Type B pancreatic cell (in vitro differentiated cells): ENCODE results near the gene TPM4. TPM values are rescaled to one million over a fixed set of nuclear protein-coding genes. Genes with fewer than 3 reads are reported as not detected.

Experiments
- DNase-seq: peaks from one replicate; pipeline ENCODE4 v3.0.0; 2021; ENCODE audit warnings: mixed read lengths; ENCODE audit not compliant: unreplicated experiment; ENCODE audit errors: extremely low spot score
- H3K27ac Mint-ChIP-seq: 2 replicates; pipeline ENCODE4 v1.8.0; 2021; ENCODE audit warnings: mild to moderate bottlenecking, mixed read lengths
- H3K27me3 Mint-ChIP-seq: 2 replicates; pipeline ENCODE4 v1.8.0; 2021; ENCODE audit warnings: mixed read lengths
- H3K36me3 Mint-ChIP-seq: 2 replicates; pipeline ENCODE4 v1.8.0; 2021; ENCODE audit warnings: mixed read lengths
- H3K4me1 Mint-ChIP-seq: one replicate; pipeline ENCODE4 v1.8.0; 2021; ENCODE audit warnings: mixed read lengths; ENCODE audit not compliant: unreplicated experiment
- H3K4me3 Mint-ChIP-seq: 2 replicates; pipeline ENCODE4 v1.8.0; 2021; ENCODE audit warnings: mild to moderate bottlenecking, mixed read lengths
- H3K9me3 Mint-ChIP-seq: 2 replicates; pipeline ENCODE4 v1.8.0; 2021; ENCODE audit warnings: mixed read lengths
- total RNA-seq: library from RNA; stranded (reverse); gene quantifications from 2 replicates; pipeline ENCODE4 v1.2.1, GENCODE V29; 2021; ENCODE audit warnings: low replicate concordance
- TF ChIP-seq, protein P1 (sequence below): fragments of 200-600 bp; sonication (generic); conservative IDR thresholded peaks from 2 replicates; pipeline ENCODE4 v1.5.0; 2021; ENCODE audit warnings: antibody characterized with exemption, mild to moderate bottlenecking

The TPM4 gene
- total RNA-seq, 1 donor from 2014 or later = 425 TPM

DNA sequence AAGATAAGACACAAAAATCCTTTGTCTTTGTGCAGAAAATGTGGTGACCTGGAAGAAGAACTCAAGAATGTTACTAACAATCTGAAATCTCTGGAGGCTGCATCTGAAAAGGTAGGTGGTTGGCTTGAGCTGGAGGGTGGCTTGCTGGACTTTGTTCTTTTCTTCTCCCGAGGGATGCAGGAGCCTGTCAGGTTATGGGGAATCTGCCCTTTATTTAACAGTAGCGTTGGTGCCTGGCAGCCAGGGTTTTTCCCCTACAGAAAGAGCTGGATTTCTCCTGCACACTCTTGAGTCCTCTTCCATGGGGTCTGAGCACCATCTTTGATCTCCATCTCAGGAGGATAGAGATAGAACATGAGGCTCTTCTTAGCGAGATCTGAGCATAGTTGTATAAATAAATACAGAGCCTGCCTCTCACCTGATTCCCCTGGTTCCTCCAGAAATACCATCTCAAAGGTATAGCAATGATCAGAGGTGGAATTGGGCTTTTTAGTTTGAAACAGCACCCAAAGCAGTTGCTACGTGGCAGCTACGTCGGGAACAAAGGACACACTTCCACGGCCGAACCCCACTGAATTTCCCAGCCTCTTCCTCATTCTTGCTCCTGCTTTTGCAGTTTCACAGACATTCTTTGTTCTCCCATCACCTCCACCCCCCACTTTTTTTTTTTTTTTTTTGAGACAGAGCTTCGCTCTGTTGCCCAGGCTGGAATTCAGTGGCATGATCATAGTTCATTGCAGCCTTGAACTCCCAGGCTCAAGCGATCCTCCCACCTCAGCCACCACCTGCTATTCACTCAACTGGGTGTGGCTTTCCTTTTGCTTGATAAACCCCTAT lies 12.9 kb downstream of the TPM4 start:
- Mint-ChIP-seq H3K4me1 (peaks cover 16% of the 10 kb centered on the region), H3K4me3 (peak overlapping the region; percentile 74)

DNA sequence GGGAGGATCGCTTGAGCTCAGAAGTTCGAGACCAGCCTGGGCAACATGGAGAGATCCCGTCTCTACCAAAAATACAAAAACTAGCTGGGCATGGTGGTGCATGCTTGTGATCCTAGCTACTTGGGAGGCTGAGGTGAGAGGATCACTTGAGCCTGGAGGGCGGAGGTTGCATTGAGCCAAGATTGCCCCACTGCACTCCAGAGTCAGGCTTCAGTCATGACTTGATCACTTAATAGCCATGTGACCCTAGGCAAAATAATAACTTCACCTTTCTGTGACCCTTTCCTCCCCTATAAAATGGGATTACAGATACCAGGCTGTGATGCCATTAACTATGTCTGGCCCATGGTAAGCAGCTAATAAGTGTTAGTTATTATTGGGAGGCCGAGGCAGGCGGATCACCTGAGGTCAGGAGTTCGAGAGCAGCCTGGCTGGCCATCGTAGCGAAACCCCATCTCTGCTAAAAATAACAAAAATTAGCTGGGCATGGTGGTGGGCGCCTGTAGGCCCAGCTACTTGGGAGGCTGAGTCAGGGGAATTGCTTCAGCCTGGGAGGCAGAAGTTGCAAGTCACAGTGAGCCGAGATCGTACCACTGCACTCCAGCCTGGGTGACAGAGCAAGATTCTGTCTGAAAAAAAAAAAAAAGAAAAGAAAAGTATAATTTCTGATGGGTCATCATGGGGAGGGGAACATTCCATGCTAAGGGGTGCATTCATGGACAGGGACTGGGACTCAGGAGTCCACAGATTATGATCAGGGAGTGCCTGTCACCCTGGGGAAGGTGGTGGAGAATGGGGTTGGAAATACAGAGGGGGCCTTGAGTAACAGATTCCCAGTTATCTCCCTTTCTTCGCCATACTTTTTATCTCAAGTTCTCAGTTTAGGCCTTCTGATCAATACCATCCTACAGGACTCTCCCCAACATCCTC lies 15.5 kb downstream of the TPM4 start:
- DNase-seq = no peak
- peaks cover 55% of the 10 kb centered on the region for H3K36me3 Mint-ChIP-seq

More for the DNA sequence above, 12.9 kb downstream of the TPM4 start:
- Mint-ChIP-seq H3K27ac (peak overlapping the region; percentile 95), H3K36me3 (peaks cover 49% of the 10 kb centered on the region), H3K27me3 (no peaks in the 10 kb centered on the region), H3K9me3 (no peaks in the 10 kb centered on the region)
- no peak for DNase-seq
- TF ChIP-seq, protein P1, sequence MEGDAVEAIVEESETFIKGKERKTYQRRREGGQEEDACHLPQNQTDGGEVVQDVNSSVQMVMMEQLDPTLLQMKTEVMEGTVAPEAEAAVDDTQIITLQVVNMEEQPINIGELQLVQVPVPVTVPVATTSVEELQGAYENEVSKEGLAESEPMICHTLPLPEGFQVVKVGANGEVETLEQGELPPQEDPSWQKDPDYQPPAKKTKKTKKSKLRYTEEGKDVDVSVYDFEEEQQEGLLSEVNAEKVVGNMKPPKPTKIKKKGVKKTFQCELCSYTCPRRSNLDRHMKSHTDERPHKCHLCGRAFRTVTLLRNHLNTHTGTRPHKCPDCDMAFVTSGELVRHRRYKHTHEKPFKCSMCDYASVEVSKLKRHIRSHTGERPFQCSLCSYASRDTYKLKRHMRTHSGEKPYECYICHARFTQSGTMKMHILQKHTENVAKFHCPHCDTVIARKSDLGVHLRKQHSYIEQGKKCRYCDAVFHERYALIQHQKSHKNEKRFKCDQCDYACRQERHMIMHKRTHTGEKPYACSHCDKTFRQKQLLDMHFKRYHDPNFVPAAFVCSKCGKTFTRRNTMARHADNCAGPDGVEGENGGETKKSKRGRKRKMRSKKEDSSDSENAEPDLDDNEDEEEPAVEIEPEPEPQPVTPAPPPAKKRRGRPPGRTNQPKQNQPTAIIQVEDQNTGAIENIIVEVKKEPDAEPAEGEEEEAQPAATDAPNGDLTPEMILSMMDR = no peak

DNA sequence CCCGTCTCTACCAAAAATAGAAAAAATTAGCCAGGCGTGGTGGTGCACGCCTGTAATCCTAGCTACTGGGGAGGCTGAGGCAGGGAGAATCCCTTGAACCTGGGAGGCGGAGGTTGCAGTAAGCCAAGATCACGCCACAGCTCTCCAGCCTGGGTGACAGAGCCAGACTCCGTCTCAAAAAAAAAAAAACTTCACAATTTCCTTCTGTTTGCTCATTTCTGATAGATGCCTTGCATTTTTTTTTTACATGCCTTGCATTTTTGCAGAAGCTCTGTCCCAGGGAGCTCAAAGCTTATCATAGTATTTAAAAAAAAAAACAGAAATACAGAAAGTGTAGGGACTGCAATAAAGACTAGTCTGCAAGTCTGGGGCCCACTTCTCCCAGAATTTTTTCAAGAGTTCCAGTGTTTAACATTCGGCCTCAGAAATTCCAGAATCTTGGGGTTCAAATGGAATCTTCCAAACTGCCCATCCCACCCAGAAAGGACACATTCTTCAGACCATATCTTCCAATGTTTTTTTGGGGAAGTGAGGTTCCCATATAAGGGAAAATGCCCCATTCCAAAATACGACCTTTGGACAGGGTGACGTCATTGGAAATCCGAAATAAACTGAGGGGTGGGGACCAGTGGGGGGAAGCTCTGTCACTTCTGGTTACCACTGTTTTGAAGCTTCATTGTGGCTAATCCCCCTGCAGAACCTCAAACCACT lies 18.2 kb downstream of the TPM4 start:
- peaks cover 11% of the 10 kb centered on the region for H3K4me1 Mint-ChIP-seq
- TF ChIP-seq, protein P1 = no peak
- H3K9me3 Mint-ChIP-seq = no peaks in the 10 kb centered on the region
- no peak for DNase-seq
- peak overlapping the region; percentile 97 for H3K27ac Mint-ChIP-seq
- H3K36me3 Mint-ChIP-seq = peaks cover 52% of the 10 kb centered on the region
- no peak overlapping the region for H3K4me3 Mint-ChIP-seq
- no peaks in the 10 kb centered on the region for H3K27me3 Mint-ChIP-seq

More for the DNA sequence above, 15.5 kb downstream of the TPM4 start:
- TF ChIP-seq, protein P1 = no peak
- Mint-ChIP-seq H3K27ac (peak overlapping the region; percentile 97), H3K27me3 (no peaks in the 10 kb centered on the region), H3K9me3 (no peaks in the 10 kb centered on the region), H3K4me1 (peaks cover 16% of the 10 kb centered on the region), H3K4me3 (no peak overlapping the region)

GRCh38 chr19:16095071-16095571 lies 18.8 kb downstream of the TPM4 start:
- TF ChIP-seq, protein P1 = no peak
- Mint-ChIP-seq H3K9me3 (no peaks in the 10 kb centered on the region), H3K27me3 (no peaks in the 10 kb centered on the region), H3K27ac (peak overlapping the region; percentile 97), H3K4me3 (peak overlapping the region; percentile 23), H3K36me3 (peaks cover 54% of the 10 kb centered on the region), H3K4me1 (peaks cover 11% of the 10 kb centered on the region)
- DNase-seq = no peak

DNA sequence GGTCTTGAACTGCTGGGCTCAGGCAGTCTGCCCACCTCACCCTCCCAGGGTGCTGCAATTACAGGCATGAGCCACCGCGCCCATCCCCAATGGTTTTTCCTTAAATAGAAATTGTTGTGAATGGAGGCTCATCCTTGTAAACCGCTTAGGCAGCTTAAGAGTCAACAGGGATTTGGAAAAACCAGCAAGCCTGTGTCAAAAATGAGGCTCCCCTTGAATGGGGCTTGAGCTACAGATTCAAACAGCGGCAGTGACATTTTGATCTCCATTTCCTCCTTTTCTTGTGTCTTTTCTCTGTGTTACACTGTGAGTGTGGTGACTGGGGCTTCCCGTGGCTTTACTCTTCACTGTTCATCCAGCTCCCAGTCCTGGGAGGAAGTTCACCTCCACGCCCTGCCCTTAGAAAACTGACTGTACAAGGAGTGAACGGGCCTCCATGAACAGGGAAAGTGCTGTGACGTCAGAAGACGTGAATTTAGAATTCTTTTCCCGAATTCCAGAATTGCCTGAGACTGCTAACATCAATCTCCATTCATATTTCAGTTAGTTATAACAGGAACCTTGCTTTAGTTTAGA lies 20.1 kb downstream of the TPM4 start:
- peak overlapping the region; percentile 64 for H3K4me3 Mint-ChIP-seq
- TF ChIP-seq, protein P1 = no peak
- H3K27me3 Mint-ChIP-seq = no peaks in the 10 kb centered on the region
- peak overlapping the region; percentile 97 for H3K27ac Mint-ChIP-seq
- DNase-seq = no peak
- H3K9me3 Mint-ChIP-seq = no peaks in the 10 kb centered on the region
- H3K36me3 Mint-ChIP-seq = peaks cover 55% of the 10 kb centered on the region
- H3K4me1 Mint-ChIP-seq = peaks cover 11% of the 10 kb centered on the region
